K562 (cell line): Measurements from ENCODE around the gene POU2F1. TPM values are rescaled to one million over a fixed set of nuclear protein-coding genes. Genes with fewer than 3 reads are reported as not detected.

Source experiments
- C11orf30 ChIP-seq: fragments of 450-650 bp; IDR thresholded peaks from 2 replicates; pipeline ENCODE4 v1.6.1; 2016; ENCODE audit warnings: low read depth, mild to moderate bottlenecking
- E2F3 ChIP-seq: fragments of 250-450 bp; sonication (Bioruptor Pico); IDR thresholded peaks from 2 replicates; pipeline ENCODE4 v1.4.0; 2020; ENCODE audit warnings: mild to moderate bottlenecking
- HEY1 ChIP-seq: fragments of 250-450 bp; sonication (Bioruptor Pico); IDR thresholded peaks from 2 replicates; pipeline ENCODE4 v1.5.0; 2020; ENCODE audit warnings: mild to moderate bottlenecking, moderate library complexity, borderline replicate concordance
- HNRNPK ChIP-seq: fragments of 200-400 bp; formaldehyde crosslinking; IDR thresholded peaks from one replicate; pipeline ENCODE4 v1.6.1; 2018; ENCODE audit warnings: mild to moderate bottlenecking, low read depth, low read length; ENCODE audit not compliant: poor library complexity, severe bottlenecking
- KDM1A ChIP-seq, 2 experiments: fragments of 450-650 bp; IDR thresholded peaks; 2 replicates each; pipeline ENCODE4 v1.6.1; 2016; ENCODE audit warnings: mild to moderate bottlenecking in 2 of 2
- MIER1 ChIP-seq: fragments of 450-650 bp; IDR thresholded peaks from 2 replicates; pipeline ENCODE4 v1.6.1; 2016; ENCODE audit warnings: antibody characterized with exemption, mild to moderate bottlenecking, low read depth
- NBN ChIP-seq: fragments of 450-650 bp; IDR thresholded peaks from 2 replicates; pipeline ENCODE4 v1.6.1; 2016; ENCODE audit warnings: low read depth, mild to moderate bottlenecking
- NRF1 ChIP-seq, 2 experiments: fragments of 450-650 bp; IDR thresholded peaks in 1 of 2; conservative IDR thresholded peaks in 1 of 2; 2 replicates each; pipeline ENCODE4 v1.6.1; 2014; ENCODE audit warnings: mild to moderate bottlenecking in 2 of 2
- POLR2A ChIP-seq: fragments of 450-650 bp; conservative IDR thresholded peaks from 2 replicates; pipeline ENCODE4 v1.6.1; 2016
- PYGO2 ChIP-seq: fragments of 450-650 bp; IDR thresholded peaks from 2 replicates; pipeline ENCODE4 v1.6.1; 2016; ENCODE audit warnings: mild to moderate bottlenecking, missing genetic modification characterization, moderate library complexity, missing compliant biosample characterization
- RFX1 ChIP-seq: fragments of 450-650 bp; IDR thresholded peaks from 2 replicates; pipeline ENCODE4 v1.6.1; 2016; ENCODE audit warnings: mild to moderate bottlenecking, moderate library complexity
- SAP30 ChIP-seq: fragments of 200-600 bp; sonication (generic); IDR thresholded peaks from 2 replicates; pipeline ENCODE4 v1.6.1; 2012; ENCODE audit warnings: borderline replicate concordance, low read depth, mild to moderate bottlenecking, moderate library complexity, low read length, control low read depth, inconsistent platforms; ENCODE audit not compliant: insufficient read depth, poor library complexity, severe bottlenecking
- SMARCA4 ChIP-seq: fragments of 450-650 bp; IDR thresholded peaks from 2 replicates; pipeline ENCODE4 v1.6.1; 2016
- SNRNP70 ChIP-seq: fragments of 200-400 bp; formaldehyde crosslinking; optimal IDR thresholded peaks from 2 replicates; pipeline ENCODE3; 2017; ENCODE audit warnings: low read depth, low read length
- USF2 ChIP-seq: sonication (generic); formaldehyde crosslinking; IDR thresholded peaks from 2 replicates; pipeline ENCODE4 v1.5.0; 2020; ENCODE audit warnings: missing genetic modification reagents
- VEZF1 ChIP-seq: fragments of 200-800 bp; sonication (Bioruptor generic); IDR thresholded peaks from 2 replicates; pipeline ENCODE4 v1.6.1; 2017; ENCODE audit warnings: missing genetic modification characterization, missing compliant biosample characterization
- ZNF347 ChIP-seq: fragments of 450-650 bp; formaldehyde crosslinking; IDR thresholded peaks from 2 replicates; pipeline ENCODE4 v1.4.0; 2020; ENCODE audit warnings: low read depth, mild to moderate bottlenecking, moderate library complexity
- ZNF408 ChIP-seq: fragments of 250-450 bp; sonication (Bioruptor Pico); IDR thresholded peaks from 2 replicates; pipeline ENCODE4 v1.4.0; 2020; ENCODE audit warnings: low read depth, mild to moderate bottlenecking, moderate library complexity
- ZNF766 ChIP-seq: fragments of 200-800 bp; sonication (Bioruptor generic); conservative IDR thresholded peaks from 2 replicates; pipeline ENCODE4 v1.6.1; 2016; ENCODE audit warnings: missing genetic modification characterization, missing compliant biosample characterization
- polyA plus RNA-seq, 8 experiments: library from polyadenylated mRNA; depleted of rRNA in 4 of 8; stranded (reverse) in 5 of 8; unstranded in 3 of 8; fragments of >200 nt; fragmentation: Nextera tagmentation in 2 of 8; fragmentation: Illumina TruSeq in 1 of 8; extraction: Ambion mirVana in 2 of 8; extraction: Trizol in 1 of 8; gene quantifications; 2 replicates each; pipeline versions ENCODE4 v1.2.1 to v1.2.3, GENCODE V29; 2011 to 2014; ENCODE audit warnings: inconsistent platforms in 1 of 8, missing spikeins in 1 of 8
- total RNA-seq, 7 experiments: library from RNA; depleted of rRNA in 6 of 7; stranded (reverse); fragments of >200 nt in 6 of 7; fragmentation: Illumina TruSeq in 2 of 7; extraction: Trizol in 2 of 7; gene quantifications; 2 replicates each; pipeline versions ENCODE4 v1.2.1 to v1.2.3, GENCODE V29; 2011 to 2021; ENCODE audit warnings: low replicate concordance in 1 of 7
- TF ChIP-seq, protein P1 (sequence below), 2 experiments: fragments of 450-650 bp in 1 of 2; sonication (generic) in 1 of 2; formaldehyde crosslinking in 1 of 2; IDR thresholded peaks in 1 of 2; conservative IDR thresholded peaks in 1 of 2; 2 replicates each; pipeline versions ENCODE4 v1.6.1 to v1.8.1; 2016 to 2023; ENCODE audit warnings: mild to moderate bottlenecking in 2 of 2, moderate library complexity in 2 of 2, inconsistent platforms in 1 of 2, missing genetic modification reagents in 1 of 2
- TF ChIP-seq, protein P2 (sequence below): sonication (generic); IDR thresholded peaks from 2 replicates; pipeline ENCODE4 v1.6.1; 2016
- TF ChIP-seq, protein P3 (sequence below): fragments of 250-450 bp; sonication (Bioruptor Pico); IDR thresholded peaks from 2 replicates; pipeline ENCODE4 v1.5.0; 2021; ENCODE audit warnings: mild to moderate bottlenecking, borderline replicate concordance

POU2F1 gene
- total and polyA plus RNA-seq, 9 of the 15 experiments (the other 6 are each of a cell fraction or from before 2014, with no cell fraction given) = 2.6 to 22.3 (median 8.8) TPM

DNA sequence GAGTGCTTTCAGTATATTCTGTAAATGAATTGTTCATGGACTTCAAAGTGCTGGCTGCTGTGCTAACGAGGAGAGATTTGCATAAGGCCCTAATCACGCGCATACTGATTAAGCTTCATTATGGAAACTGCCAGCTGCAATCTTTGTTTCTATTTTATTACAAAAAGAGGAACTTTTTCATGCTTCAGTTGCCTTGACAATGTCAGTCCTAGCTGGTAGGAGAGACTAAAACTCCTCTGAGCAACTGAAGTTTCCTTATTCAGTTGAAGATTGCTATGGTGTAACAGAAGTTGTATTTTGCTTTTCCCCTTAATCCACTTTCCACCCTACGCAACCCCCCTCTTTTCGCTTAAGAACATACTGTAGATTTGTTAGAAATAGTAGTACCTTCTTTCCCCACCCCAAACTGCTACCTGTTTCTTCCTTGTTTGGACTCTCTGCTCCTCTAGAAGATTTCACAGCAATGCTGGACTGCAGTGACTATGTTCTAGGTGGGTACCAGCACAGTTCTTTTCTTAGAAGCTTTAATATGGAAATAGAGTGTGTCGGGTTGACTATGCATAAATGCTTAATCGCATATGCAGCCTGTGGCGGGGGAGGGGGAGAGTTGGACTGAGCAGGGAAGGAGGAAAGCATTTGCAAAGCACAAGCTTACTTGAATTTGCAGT is 108.3 kb downstream of the POU2F1 start (continued):
- TF ChIP-seq PYGO2 (tag) = no peak
- TF ChIP-seq NRF1 (conservative IDR thresholded peaks at IDR 0.05 in 1 of 2, IDR thresholded peaks at IDR 0.05 in 1 of 2) = peak in 1 of 2 experiments; percentile 26; a peak in 2 of 4 replicates
- TF ChIP-seq, protein P1, sequence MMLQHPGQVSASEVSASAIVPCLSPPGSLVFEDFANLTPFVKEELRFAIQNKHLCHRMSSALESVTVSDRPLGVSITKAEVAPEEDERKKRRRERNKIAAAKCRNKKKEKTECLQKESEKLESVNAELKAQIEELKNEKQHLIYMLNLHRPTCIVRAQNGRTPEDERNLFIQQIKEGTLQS (IDR thresholded peaks at IDR 0.05) = no peak
- TF ChIP-seq, protein P1 (CRISPR knock-in tag; conservative IDR thresholded peaks at IDR 0.05) = no peak
- TF ChIP-seq ZNF347 = no peak
- peak; percentile 25; the same call in 1 of the 2 replicates for TF ChIP-seq SMARCA4
- no peak for TF ChIP-seq HNRNPK
- no peak for TF ChIP-seq SAP30
- TF ChIP-seq, protein P2, sequence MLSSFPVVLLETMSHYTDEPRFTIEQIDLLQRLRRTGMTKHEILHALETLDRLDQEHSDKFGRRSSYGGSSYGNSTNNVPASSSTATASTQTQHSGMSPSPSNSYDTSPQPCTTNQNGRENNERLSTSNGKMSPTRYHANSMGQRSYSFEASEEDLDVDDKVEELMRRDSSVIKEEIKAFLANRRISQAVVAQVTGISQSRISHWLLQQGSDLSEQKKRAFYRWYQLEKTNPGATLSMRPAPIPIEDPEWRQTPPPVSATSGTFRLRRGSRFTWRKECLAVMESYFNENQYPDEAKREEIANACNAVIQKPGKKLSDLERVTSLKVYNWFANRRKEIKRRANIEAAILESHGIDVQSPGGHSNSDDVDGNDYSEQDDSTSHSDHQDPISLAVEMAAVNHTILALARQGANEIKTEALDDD = peak; percentile 57
- no peak for TF ChIP-seq ZNF408 (CRISPR knock-in tag)
- TF ChIP-seq MIER1 = no peak
- no peak for TF ChIP-seq POLR2A
- 0 out of 2 replicates have a peak, but pooled peaks have one; percentile 15 for TF ChIP-seq C11orf30
- TF ChIP-seq E2F3 = no peak
- TF ChIP-seq RFX1 = peak; percentile 65
- TF ChIP-seq NBN = no peak
- TF ChIP-seq, protein P3, sequence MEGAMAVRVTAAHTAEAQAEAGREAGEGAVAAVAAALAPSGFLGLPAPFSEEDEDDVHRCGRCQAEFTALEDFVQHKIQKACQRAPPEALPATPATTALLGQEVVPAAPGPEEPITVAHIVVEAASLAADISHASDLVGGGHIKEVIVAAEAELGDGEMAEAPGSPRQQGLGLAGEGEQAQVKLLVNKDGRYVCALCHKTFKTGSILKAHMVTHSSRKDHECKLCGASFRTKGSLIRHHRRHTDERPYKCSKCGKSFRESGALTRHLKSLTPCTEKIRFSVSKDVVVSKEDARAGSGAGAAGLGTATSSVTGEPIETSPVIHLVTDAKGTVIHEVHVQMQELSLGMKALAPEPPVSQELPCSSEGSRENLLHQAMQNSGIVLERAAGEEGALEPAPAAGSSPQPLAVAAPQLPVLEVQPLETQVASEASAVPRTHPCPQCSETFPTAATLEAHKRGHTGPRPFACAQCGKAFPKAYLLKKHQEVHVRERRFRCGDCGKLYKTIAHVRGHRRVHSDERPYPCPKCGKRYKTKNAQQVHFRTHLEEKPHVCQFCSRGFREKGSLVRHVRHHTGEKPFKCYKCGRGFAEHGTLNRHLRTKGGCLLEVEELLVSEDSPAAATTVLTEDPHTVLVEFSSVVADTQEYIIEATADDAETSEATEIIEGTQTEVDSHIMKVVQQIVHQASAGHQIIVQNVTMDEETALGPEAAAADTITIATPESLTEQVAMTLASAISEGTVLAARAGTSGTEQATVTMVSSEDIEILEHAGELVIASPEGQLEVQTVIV (CRISPR knock-in tag) = no peak
- no peak for TF ChIP-seq HEY1
- no peak for TF ChIP-seq SNRNP70
- TF ChIP-seq VEZF1 (CRISPR knock-in tag) = 0 out of 2 replicates have a peak, but pooled peaks have one; percentile 14
- no peak for TF ChIP-seq ZNF766 (CRISPR knock-in tag)
- peak in 1 of 2 experiments; percentile 84; a peak in 2 of 4 replicates for TF ChIP-seq KDM1A (IDR thresholded peaks at IDR 0.05)
- TF ChIP-seq USF2 (CRISPR knock-in tag) = no peak
